Measurements from ENCODE around the gene ABCA7. TPM values are rescaled to one million over a fixed set of nuclear protein-coding genes. Genes with fewer than 3 reads are reported as not detected.

ABCA7 gene
- total and polyA plus RNA-seq, 2 of the 13 experiments (the other 11 are each of a cell fraction or from before 2014, with no cell fraction given): 4.4 to 32.4 TPM

- TF ChIP-seq ETS1 (CRISPR knock-in tag; IDR thresholded peaks at IDR 0.05) (0 out of 2 replicates have a peak, but pooled peaks have one; percentile 20), ZNF737 (CRISPR knock-in tag; IDR thresholded peaks at IDR 0.05; ENCODE audit: borderline replicate concordance) (no peak), ZNF383 (CRISPR knock-in tag; IDR thresholded peaks at IDR 0.05; ENCODE audit: borderline replicate concordance) (no peak), GLI4 (CRISPR knock-in tag; IDR thresholded peaks at IDR 0.05; ENCODE audit: borderline replicate concordance) (no peak), YY1 (IDR thresholded peaks at IDR 0.05; ENCODE audit: insufficient read depth, insufficient replicate concordance, low read depth, low read length) (no peak), MIER3 (CRISPR knock-in tag; IDR thresholded peaks at IDR 0.05; ENCODE audit: borderline replicate concordance) (no peak), ZNF280B (CRISPR knock-in tag; IDR thresholded peaks at IDR 0.05; ENCODE audit: borderline replicate concordance) (no peak), SYNCRIP (IDR thresholded peaks at IDR 0.05; ENCODE audit: insufficient read depth, low read depth, low read length) (no peak), ZNF747 (CRISPR knock-in tag; IDR thresholded peaks at IDR 0.05; ENCODE audit: borderline replicate concordance) (no peak), SMAD9 (CRISPR knock-in tag; IDR thresholded peaks at IDR 0.05) (no peak), ZFP82 (CRISPR knock-in tag; IDR thresholded peaks at IDR 0.05; ENCODE audit: borderline replicate concordance) (0 out of 2 replicates have a peak, but pooled peaks have one; percentile 60), PLRG1 (conservative IDR thresholded peaks at IDR 0.05) (no peak), DMTF1 (CRISPR knock-in tag; IDR thresholded peaks at IDR 0.05) (no peak)
Observed at GRCh38 chr19:1026783-1027649, 12.9 kb upstream of the ABCA7 start (continued).

All from HepG2 (cell line).